HepG2 (cell line): ENCODE measurements around the gene CACNG4.
"Not testable (repeated sequence)": the region's sequence is repeated elsewhere in the genome, so short reads cannot be mapped to it uniquely, and the experiment has no call there.

Experiments used
- ERF ChIP-seq: IDR thresholded peaks from 2 replicates; pipeline ENCODE4 v1.6.1; 2018; ENCODE audit warnings: missing biosample characterization, missing genetic modification reagents
- EZH2 ChIP-seq: conservative IDR thresholded peaks from 2 replicates; pipeline ENCODE4 v1.6.1; 2012; ENCODE audit warnings: mild to moderate bottlenecking, low read depth, low read length, moderate library complexity
- MAFK ChIP-seq, 2 experiments: IDR thresholded peaks in 1 of 2; conservative IDR thresholded peaks in 1 of 2; 2 replicates each; pipeline ENCODE4 v1.6.1; 2011; ENCODE audit warnings: improper control_type of control experiment in 2 of 2, low read length in 2 of 2
- SMARCC2 ChIP-seq: fragments of 450-650 bp; IDR thresholded peaks from 2 replicates; pipeline ENCODE4 v1.6.1; 2017; ENCODE audit warnings: antibody characterized with exemption, mild to moderate bottlenecking
- TF ChIP-seq, protein P1 (sequence below): sonication (generic); formaldehyde crosslinking; IDR thresholded peaks from 2 replicates; pipeline ENCODE4 v1.5.0; 2020; ENCODE audit warnings: mild to moderate bottlenecking, missing genetic modification reagents, moderate library complexity

DNA sequence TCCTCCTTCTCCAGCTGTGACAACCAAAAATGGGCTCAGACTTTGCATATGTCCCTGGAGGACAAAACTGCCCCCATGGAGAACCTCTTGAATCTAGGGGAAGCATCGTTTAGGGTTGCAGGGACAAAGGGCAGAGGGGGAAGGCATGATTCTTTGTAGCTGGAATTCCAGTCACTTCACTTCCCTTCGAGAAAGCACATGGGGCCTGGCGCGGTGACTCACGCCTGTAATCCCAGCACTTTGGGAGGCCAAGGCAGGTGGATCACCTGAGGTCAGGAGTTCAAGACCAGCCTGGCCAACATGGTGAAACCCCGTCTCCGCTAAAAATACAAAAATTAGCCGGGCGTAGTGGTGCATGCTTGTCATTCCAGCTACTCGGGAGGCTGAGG lies 7.9 kb downstream of the CACNG4 start:
- not testable (repeated sequence) for TF ChIP-seq ERF; MAFK (conservative IDR thresholded peaks at IDR 0.05 in 1 of 2, IDR thresholded peaks at IDR 0.05 in 1 of 2; ENCODE audit: low read length in 2 of 2); SMARCC2; EZH2
- TF ChIP-seq, protein P1, sequence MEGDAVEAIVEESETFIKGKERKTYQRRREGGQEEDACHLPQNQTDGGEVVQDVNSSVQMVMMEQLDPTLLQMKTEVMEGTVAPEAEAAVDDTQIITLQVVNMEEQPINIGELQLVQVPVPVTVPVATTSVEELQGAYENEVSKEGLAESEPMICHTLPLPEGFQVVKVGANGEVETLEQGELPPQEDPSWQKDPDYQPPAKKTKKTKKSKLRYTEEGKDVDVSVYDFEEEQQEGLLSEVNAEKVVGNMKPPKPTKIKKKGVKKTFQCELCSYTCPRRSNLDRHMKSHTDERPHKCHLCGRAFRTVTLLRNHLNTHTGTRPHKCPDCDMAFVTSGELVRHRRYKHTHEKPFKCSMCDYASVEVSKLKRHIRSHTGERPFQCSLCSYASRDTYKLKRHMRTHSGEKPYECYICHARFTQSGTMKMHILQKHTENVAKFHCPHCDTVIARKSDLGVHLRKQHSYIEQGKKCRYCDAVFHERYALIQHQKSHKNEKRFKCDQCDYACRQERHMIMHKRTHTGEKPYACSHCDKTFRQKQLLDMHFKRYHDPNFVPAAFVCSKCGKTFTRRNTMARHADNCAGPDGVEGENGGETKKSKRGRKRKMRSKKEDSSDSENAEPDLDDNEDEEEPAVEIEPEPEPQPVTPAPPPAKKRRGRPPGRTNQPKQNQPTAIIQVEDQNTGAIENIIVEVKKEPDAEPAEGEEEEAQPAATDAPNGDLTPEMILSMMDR = not testable (repeated sequence)
